ENCODE data around the gene NSG1.

- no peak for TF ChIP-seq EZH2 (IDR thresholded peaks at IDR 0.05; ENCODE audit: borderline replicate concordance, low read depth, low read length, poor library complexity, severe bottlenecking)
- no peak for TF ChIP-seq CTCF (conservative IDR thresholded peaks at IDR 0.05; ENCODE audit: low read depth, low read length)
These were observed 2.1 kb downstream of the NSG1 start for GRCh38 chr4:4388836-4389575.

Data from A673 (cell line).